NCI-H774 (cell line): Measurements from ENCODE around the gene CITED1.
"Not testable (repeated sequence)": the region's sequence is repeated elsewhere in the genome, so short reads cannot be mapped to it uniquely, and the experiment has no call there.

Experiments
- DNase-seq: peaks from one replicate; lab custom pipeline; 2025; lab: John Stamatoyannopoulos, UW

The CITED1 gene, protein sequence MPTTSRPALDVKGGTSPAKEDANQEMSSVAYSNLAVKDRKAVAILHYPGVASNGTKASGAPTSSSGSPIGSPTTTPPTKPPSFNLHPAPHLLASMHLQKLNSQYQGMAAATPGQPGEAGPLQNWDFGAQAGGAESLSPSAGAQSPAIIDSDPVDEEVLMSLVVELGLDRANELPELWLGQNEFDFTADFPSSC

DNA sequence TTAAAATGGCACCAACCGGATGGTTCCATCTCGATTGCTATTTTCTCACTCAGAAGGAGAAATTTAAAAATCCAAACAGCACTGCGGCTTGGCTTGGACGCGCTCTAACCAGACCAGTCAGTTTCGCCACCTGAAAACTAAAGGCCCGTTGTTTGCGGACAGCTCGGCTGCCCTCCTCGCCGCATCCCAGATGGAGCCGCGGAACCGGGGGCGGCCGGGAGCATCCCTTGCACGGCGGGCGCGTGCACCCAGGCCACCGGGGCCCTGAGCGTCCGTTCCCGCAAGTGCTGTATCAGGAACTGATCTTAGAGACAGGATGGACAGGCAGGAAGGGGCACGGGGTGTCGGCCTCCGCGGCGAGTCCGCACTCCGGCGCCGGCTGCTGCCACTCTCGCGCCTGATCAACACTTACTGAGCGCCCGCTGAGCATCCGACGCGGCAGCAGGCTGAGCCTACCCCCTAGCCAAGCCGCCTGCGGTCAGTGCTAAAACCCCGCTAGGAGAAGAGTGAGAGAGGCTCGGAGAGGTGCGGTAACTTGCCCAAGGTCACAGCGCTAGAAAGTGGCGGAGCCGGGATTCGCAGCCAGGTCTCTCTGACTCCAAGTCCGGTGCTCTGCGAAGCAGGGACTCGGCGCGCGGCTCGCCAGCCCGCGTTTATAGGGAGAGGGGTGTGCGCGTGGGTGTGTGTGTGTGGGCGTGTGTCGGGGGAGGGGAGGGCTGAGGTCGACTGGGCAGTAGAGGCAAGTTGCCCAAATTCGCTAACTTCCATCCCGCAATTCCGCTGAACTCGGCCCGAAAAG is at the start of gene CITED1:
TSS of gene CITED1 (minus strand) at position 629 of the 799 bp plus-strand sequence. CDS start 3,045 bp downstream, outside the sequence.
- no peak for DNase-seq

DNA sequence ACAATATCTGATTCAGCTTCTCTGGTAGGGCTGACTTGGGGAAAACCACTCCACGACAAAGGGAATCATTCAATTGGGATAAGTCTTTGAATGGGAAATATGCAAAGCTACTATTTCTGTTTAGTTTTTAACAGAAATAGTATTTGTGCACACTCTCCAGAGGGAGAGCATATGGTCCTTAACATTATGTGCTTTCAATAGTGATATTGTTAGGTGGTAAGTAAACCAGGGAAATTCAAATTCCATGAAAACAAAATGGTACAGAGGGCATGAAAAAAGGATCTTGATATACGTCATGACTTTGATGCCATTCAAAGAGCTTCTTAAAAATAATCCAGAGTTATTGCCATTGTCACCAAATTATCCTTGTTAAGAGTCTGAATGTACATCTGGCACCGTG is 47.1 kb upstream of the CITED1 start:
- no peak for DNase-seq

DNA sequence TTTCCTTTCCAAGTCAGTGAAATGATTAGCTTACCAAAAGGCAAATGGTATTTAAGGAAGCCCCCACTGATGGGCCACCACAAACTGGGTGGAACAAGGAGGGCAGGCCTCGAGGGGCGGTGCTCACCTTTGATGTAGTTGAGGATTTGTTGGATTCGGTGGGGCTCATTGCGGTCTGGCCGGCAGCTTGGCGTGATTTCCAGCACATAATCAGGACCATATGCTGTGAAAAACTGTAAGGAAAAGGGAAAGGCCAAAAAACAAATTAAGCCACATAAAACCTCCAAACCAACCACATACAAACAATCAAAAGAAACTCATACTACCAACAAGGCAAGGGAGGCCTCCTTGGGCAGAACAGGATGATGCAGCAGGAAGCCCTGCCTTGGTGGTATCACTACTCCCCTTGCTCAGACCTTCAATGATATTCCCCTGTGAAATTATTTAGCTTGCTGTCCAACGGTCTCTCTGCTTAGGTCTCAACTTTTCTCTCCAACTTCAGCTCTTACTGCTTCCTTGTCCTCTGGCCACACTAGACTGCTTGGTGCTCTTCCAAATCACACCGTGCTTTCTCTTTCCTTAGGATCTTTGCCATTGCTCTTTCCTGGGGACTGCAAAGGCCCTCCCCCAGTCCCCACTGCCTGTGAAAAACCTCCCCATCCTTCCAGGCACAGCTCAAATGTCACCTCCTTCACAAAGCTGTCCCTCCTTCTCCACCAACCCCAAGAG is 46.1 kb upstream of the CITED1 start:
- DNase-seq: no peak

DNA sequence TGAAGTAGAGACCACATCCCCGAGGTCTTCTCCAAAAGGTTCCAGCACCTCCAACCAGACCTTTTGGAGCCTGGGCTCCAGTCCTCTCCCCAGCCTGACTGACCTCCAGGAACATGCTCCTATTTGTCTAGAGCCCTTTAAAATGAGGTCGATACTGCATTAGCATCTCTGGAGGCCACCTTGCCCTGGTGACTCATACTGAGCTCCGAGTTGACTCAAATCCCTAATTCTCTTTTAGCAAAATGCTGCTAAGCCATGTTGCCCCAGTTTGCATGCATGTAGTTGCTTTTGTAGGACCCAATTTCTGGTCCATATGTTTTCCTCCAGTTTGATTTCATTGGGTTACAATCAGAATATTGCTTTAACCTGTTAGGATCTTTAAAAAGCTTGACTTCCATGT is 43.5 kb upstream of the CITED1 start:
- no peak for DNase-seq

DNA sequence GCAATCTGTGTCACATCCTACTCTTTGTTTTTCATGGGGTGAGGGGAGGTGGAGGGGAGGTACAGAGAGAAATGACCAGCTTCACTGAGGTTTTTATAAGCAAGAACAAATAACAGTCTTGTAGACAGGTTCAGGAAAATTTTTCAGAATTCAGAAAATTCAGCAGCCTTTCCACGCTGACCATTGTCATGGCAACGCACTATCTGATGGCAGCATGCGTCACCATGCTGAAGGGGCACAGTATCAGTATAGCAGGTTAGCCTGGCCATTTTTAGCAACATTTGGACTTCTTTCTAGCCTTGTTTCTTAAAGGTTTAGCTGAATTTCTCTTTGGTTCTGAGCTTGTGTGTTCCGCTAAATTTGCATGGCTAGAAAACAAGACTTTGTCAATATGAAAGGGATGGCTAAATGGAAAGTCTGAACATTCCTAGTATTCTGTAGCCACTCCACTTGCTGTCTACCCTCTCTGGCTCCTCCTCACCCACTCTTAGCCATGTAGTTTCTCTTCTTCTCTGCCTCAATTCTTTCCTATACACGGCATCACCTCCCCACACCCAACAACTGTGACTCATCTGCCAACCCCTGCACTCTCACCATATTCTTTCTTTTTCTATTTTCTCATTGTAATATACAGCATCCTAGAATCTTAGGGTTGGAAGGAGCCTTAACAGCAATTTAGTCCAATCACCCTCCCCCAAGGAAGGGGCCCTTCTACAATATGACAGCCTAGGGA is 42.7 kb upstream of the CITED1 start:
- no peak for DNase-seq

DNA sequence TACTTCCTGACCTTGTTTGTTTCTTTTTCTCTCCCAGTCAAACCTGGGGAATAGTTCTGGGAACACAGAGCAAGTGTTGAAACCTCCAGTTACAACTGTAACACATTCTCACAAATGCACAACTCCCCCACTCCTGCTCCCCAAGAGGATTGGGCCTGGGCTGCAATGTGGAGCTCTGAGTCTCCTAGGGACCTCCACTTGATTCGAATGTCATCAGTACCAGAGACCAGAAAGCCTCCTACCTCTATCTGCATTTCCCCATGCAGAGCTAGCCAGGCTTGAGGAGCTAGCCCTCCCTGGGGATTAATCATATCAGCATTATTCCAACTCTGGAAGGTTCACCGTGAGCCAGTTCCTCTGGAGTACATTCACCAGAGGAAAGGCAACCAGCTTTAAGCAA is 41.7 kb upstream of the CITED1 start:
- no peak for DNase-seq

DNA sequence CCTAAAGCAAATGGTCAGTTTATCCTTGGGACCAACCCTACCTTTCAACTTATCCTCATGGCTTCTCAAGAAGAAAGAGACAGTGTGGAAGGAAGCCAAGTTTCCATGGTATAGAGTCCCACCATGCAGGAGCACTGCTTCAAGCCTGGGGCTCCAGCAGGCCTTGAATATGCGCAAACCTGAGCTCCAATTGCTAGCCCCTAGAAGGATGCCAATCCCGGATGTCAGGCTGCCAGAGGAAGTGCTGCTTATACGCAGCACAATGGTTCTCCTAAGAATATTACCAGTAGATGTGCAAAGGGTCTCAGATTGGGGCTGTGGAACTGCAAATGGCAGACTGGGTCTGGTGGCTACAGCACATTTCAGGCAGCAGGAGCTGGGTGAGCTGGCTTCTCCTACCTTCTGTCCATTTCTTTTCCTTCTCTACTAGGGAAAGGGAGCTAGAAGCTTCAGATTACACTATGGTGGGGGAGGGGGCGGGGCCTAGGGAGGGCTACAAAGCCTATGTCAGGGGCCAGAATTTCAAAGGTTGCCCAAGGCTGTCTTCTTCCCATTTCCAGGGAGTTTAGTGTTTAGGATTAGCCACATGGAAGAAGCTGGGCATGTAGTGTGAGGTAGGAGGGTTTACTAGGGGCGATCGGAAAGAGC is 40.7 kb upstream of the CITED1 start:
- DNase-seq: no peak

DNA sequence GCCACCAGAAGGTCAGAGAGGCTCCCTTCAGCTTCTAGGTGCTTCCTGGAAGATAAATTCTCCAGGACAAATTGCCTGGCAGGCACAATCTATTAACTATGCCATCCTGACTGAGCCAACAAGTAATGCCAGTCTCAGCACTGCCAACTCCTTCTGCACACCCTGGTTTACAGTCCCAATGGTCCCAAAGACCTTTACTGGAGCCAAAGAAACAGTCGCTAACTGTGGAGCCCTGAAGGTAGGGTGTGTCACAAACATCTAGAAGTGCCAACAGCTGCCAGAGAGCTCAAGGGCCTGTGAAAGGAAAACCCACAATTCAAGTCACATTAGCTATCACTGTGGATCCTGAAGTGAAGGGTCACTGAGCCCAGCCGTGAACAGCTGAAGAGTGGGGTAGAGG is 34.9 kb upstream of the CITED1 start:
- DNase-seq: no peak

DNA sequence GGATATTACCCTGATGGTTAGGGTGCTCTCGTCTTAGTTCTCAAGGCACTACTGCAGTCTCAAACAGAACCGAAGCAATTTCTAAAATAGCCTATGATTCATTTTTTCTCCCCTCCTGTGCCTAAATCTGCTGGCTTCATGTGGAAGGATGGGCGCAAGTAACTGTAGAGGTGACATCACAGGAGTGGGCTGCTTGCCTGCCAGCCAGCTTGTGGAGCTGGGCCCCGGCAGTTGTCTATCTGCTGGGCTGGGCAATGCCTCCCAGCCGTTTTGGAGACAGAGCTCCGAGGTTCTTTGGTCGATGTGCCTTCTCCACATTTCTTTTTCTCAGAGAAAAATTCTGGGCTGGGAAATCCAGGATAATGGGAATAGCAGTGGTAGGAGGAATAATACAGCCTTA is 34.3 kb upstream of the CITED1 start:
- no peak for DNase-seq

DNA sequence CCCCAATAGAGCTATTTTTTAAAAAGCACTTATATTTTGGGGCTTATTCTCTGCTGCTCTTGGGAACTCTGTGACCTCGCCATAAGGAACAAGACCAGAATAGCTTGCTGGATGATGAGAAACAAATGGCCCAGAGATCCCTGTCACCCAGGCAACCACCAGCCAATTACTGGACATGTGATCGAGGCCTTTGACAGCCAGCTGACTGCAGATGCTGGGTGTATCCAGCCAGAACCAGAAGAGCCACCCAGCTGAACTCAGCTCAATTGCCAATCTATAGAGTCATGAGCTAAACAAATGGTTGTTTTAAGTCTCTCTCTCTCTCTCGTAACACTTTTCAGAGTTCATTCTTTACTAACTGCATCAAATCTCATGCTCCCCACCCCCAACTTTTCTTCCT is 24.4 kb upstream of the CITED1 start:
- DNase-seq: no peak

DNA sequence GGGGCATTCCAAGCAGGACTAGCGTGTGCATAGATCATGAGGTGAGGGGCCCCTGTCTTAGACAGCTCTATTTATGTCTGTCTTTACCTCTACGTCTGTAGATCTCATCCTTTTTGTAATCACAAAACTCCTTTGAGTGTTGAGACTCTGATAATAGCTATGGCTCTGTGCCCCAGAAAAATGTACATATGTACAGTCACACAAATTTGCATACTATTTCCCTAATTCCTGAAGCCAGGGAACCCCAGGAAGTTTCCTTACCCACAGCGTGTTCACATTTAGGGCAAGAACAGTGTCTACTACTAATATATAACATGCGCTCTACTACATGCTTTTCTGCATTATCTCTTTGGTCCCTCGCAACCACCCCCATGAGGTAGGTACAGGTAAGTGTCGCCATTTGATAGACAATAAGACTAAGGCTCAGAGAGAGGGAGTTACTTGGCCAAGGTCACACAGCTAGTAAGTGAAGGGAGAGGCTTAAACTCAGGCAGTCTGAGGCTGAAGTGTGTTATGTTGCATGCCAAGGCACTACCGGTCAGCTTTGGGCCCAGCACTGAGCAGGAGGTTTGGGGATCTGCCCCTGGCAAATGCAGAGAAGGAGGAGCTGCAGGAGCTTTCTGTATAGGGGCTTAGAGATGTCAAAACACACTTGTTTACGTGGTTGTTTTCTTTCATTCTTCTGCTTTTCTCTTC is 21.0 kb upstream of the CITED1 start:
- no peak for DNase-seq

DNA sequence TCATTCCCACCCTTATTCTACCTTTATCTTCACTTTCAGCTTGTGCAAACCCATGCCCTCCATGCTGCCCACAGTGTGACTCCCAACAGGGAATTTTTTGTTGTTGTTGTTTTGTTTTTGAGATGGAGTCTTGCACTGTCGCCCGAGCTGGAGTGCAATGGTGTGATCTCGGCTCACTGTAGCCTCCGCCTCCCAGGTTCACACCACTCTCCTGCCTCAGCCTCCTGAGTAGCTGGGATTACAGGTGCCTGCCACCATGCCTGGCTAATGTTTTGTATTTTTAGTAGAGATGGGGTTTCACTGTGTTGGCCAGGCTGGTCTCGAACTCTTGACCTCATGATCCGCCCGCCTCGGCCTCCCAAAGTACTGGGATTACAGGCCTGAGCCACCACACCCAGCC is 13.9 kb upstream of the CITED1 start:
- not testable (repeated sequence) for DNase-seq

DNA sequence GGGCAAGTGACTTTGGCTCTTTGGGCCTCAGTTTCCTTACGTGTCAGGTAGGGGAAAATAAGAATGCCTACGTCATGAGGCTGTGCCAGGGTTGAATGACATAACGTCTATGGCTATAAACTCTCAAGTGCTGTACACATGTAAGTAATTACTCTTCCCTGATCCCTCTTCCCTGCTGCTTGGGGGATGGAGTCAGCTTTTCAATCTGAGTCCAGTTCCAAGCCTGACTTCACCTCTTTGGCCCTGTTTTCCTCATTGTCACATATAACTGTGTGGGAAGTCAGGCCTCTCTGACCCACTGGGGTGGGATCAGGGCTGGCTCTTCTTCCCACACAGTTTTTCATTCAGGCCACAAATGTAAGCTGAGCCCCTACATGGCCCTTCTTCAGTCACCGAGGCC is 11.4 kb upstream of the CITED1 start:
- no peak for DNase-seq

DNA sequence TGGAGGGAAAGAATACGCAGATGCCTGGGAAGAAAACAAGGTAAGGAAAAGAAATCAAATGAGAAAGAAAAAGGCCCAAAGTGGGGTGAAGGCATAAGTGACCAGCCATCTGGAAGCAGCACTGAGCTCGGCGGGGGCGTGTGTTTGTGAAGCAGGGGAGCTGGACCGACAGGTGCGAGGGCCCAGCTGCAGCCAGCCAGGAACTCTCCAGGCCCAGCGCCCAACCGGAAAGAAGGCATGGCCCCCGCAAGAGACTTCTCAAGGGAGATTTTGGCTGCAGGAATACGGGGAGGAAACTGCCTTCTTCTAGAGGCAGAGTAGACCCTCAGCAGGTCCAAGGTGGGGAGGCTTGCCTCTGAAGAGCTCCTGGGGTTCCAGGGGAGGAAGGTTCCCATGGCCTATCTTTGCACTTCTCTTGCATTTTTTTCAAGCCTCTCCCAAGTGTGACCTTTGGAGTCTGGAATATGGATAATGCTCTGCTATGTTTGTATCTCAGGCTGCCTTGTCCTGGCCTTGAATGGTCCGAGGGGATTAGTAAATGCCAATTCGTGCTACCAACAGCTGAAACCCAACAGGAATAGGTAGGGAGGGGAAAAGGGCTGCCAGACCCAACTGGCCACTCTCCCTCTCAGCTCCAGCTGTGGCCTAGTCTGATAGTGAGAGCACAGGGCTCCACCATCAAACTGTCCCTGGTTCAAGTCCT is 10.8 kb upstream of the CITED1 start:
- peak; percentile 8 for DNase-seq

DNA sequence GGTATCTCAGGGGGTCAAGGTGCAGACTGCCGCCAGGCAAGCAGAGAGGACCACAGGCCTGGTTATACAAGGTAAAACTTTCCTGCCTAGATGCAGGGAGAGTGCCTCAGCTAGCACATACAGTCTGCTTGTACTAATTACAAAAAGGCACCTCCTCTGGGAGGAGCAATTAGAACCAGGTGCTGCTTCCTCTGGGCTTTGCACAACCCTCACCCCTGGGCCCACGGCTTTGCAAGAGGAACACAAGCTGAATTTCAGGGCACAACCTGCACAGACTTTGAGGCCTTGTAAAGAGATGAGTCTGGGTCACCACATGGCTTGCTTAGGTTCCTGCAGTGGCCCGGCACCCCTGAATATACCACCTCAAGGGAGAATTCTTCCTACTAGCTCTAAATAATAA is 9.2 kb upstream of the CITED1 start:
- DNase-seq: no peak

DNA sequence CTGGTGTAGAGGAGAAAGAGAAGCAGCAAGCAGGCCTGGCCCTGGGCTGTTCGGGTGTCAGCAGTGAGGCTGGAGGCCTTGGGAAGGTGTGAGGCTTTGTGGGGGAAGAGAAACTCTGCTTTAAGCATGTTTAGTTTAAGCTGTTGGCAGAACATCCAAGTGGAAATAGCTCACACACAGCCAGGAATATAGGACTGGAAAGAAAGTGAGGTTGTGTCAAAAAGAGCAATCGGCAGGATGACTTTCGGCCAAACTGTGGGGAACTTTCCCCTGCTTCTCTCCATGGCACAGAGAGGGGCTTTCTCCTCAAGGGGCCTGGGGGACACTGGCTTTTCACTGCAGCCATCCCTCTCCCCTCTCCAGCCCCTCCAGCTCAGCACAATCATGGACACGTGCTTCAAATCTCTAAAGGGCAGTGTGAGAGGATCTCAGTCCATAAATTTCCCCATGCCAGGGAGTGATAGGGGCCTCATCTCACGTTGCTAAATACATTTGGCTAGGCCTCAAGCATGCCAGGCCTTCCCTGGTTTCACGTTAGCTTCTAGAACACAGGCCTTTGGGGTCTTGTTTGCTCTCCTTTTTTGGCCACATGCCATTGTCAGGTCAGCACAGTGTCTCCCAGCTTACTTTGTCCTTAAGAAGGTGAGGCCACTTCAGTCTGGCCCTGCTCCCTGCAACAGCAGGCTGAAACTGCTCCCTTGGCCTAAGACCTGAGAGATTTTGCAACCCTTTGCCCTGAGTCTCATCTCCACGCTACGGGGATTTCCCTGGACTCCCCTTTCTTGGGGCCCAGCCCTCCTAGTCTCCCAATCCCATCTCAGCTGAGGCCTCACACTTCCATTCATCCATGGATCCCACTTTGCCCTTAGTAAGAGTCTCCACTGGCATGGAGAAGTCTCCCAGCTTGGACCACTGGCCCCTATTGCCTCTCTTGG is 8.3 kb upstream of the CITED1 start:
- no peak for DNase-seq

DNA sequence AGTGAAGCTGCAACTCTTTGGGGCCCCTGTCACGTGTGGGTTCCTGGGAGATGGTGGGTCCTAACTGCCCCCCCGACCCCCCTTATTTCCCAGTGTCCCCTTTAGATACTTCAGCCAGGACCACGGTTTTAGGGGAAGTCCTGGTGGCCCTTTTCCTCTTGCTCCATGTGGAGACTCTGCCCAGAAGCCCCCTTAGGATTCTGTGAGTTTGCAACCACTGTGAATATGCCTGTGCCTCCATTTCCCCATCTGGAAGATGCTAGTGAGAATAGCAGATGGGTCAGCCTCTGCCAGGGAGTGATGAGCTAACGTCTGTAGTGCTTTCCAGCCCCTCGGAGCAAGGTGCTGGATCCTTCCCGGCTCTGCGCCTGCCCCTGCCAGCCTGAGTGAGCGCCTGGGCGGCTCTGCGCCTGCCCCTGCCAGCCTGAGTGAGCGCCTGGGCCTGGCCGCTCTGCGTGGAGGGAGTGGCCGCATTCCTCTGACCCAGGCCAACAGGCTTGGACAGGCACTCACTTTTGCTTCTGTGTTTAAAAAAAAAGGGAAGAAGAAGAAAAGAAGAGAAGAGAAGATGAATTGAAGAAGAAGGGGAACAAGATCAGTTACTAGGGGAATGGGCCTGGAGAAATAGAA is 6.7 kb upstream of the CITED1 start:
- no peak for DNase-seq

DNA sequence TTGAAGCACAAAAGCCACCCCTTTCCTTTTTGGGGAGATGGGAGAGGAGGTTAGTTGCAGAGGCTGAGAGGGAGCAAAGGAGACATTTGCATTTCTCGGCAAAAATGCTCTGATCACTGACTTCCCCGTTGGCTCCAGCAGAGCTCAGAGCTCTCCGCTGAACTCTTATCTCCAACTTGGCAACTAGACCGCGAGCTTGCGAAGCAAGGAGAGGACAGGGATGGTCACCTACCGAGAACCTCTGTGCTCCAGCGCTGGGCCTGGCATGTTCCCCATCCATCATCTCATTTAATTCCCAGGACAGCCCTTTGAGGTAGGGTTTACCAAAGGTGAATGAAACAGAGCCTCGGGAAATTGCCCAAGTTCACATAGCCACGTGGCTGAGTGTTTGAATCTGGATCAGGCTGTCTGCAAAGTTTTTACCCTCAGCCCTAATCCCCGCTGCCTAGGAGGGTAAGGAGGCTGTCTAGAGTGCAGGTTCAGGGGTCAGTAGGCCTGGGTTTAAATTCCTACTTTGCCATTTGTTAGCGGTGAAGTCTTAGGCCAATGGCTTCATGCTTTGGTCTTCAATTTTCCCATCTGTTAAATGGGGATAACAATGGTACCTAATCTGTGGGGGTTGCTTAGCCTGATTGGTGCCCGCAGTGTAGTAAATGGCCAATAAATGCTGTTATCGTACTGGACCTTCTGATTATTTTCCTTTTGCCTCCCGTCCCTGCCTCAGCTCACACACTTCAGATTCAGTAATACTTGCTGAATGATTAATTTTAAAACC is 3.8 kb upstream of the CITED1 start:
- no peak for DNase-seq
